GM21723 (cell line): Measurements from ENCODE around the gene PDE12.
A peak's percentile ranks its signal among the peaks of the same experiment; 100 is the strongest.

Experiments
- ATAC-seq: cut with Tn5 transposase; IDR thresholded peaks from one replicate; pipeline ENCODE4 v1.9.1; 2021; ENCODE audit warnings: mild to moderate bottlenecking, moderate library complexity; ENCODE audit not compliant: unreplicated experiment

The PDE12 gene

GRCh38 chr3:57555738-57556458 is at the start of gene PDE12:
TSS of gene PDE12 (plus strand) at chr3:57556274. CDS start at chr3:57556380, 106 bp downstream.
- peak; percentile 85 for ATAC-seq

- no peak for ATAC-seq
These were observed 43.9 kb upstream of the PDE12 start for GRCh38 chr3:57512166-57512565.

GRCh38 chr3:57518276-57518915 is 37.7 kb upstream of the PDE12 start:
- no peak for ATAC-seq

GRCh38 chr3:57530071-57530608 is 25.9 kb upstream of the PDE12 start:
- ATAC-seq = no peak

GRCh38 chr3:57538465-57538864 is 17.6 kb upstream of the PDE12 start:
- ATAC-seq = no peak

GRCh38 chr3:57544181-57545125 is 11.6 kb upstream of the PDE12 start, which contains the start of gene DNAH12:
TSS of gene DNAH12 (minus strand) at chr3:57544344. CDS start at chr3:57542870, 1,474 bp downstream.
- ATAC-seq = no peak

- no peak for ATAC-seq
These were observed 10.3 kb upstream of the PDE12 start for GRCh38 chr3:57545636-57546268.

GRCh38 chr3:57546616-57547015 is 9.5 kb upstream of the PDE12 start:
- no peak for ATAC-seq

GRCh38 chr3:57555306-57555705 is 768 bp upstream of the PDE12 start:
- no peak for ATAC-seq

GRCh38 chr3:57556459-57557084 is 498 bp downstream of the PDE12 start:
- peak; percentile 40 for ATAC-seq

GRCh38 chr3:57557085-57557537 is 1.0 kb downstream of the PDE12 start:
- ATAC-seq = peak; percentile 16

GRCh38 chr3:57559526-57559925 is 3.5 kb downstream of the PDE12 start:
- no peak for ATAC-seq

- no peak for ATAC-seq
These were observed 13.9 kb downstream of the PDE12 start for GRCh38 chr3:57569859-57570450.

- ATAC-seq = no peak
These were observed 14.8 kb downstream of the PDE12 start for GRCh38 chr3:57570878-57571277.

- ATAC-seq = no peak
These were observed 16.0 kb downstream of the PDE12 start for GRCh38 chr3:57572096-57572495.

- no peak for ATAC-seq
These were observed 20.0 kb downstream of the PDE12 start for GRCh38 chr3:57575966-57576626.

- no peak for ATAC-seq
These were observed 21.7 kb downstream of the PDE12 start for GRCh38 chr3:57577801-57578200.

- ATAC-seq = no peak
These were observed 26.5 kb downstream of the PDE12 start for GRCh38 chr3:57582474-57583168.
